ENCODE results near the gene MCC. TPM values are rescaled to one million over a fixed set of nuclear protein-coding genes. Genes with fewer than 3 reads are reported as not detected.

MCC gene
- total and polyA plus RNA-seq, 7 donors, result 1.4 to 13.8 (median 4.4) TPM

DNA sequence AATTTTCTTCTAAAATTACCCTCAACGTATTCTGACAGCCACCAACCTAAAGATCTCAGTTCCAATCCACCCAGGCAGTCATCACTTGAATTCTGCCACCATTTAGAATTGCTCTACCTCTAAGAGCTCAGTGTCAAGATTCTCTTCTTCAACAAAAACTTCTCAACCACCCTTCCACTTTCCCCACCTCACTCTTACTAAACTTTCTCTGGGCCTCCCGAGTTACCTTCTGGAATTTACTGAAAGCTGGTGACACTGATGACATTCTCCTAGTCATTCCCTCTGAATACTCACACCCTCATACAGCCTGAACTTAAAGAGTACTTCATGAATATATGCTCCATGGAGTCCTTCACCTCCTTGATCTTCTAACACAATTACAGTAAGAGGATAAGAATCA is 263.0 kb downstream of the MCC start:
- peaks cover 8% of the 10 kb centered on the region for H3K4me1 ChIP-seq
- no peaks in the 10 kb centered on the region for H3K36me3 ChIP-seq (ENCODE audit: insufficient read depth in 1 of 2, low read depth in 1 of 2)
- 78 to 89% (median 78%) methylated on average over 2 of the region's 2 CpGs for WGBS, 3 donors
- TF ChIP-seq, protein P1, sequence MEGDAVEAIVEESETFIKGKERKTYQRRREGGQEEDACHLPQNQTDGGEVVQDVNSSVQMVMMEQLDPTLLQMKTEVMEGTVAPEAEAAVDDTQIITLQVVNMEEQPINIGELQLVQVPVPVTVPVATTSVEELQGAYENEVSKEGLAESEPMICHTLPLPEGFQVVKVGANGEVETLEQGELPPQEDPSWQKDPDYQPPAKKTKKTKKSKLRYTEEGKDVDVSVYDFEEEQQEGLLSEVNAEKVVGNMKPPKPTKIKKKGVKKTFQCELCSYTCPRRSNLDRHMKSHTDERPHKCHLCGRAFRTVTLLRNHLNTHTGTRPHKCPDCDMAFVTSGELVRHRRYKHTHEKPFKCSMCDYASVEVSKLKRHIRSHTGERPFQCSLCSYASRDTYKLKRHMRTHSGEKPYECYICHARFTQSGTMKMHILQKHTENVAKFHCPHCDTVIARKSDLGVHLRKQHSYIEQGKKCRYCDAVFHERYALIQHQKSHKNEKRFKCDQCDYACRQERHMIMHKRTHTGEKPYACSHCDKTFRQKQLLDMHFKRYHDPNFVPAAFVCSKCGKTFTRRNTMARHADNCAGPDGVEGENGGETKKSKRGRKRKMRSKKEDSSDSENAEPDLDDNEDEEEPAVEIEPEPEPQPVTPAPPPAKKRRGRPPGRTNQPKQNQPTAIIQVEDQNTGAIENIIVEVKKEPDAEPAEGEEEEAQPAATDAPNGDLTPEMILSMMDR (IDR thresholded peaks at IDR 0.05), result no peak
- ATAC-seq (no peak), DNase-seq (no peak)
- no peaks in the 10 kb centered on the region for H3K9me3 ChIP-seq
- peaks cover 0 to 2% (median 0%) of the 10 kb centered on the region in 3 donors for H3K27me3 ChIP-seq (ENCODE audit: insufficient read depth in 3 of 3, low read length in 2 of 3)
- no peak overlapping the region for H3K4me3 ChIP-seq
- no peak overlapping the region for H3K27ac ChIP-seq
- intact Hi-C loops (cut with DNase I), result no loop called here

DNA sequence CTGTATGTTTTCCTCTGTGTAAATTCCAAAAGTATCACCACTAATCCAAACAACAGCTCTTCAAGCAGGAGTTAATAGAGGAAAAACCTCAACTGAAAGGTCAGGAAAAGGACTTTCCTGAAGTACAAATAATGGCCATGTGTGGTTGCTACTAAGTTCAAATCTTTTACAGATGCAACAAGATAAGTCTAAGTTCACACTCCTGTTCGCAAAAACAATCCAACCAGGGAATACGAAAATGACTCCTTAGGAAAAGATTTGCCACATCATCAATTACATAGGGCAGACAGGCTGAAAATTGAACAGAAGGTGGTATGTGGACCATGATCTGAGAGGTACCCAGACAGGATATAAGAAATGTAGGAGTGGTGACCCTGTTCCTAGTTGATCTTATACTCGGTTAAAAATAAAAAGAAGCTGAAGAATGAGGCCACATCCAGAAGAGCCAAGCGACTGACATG is 263.6 kb downstream of the MCC start:
- WGBS, 3 donors, result 60 to 72% (median 66%) methylated on average over 4 of the region's 4 CpGs
- TF ChIP-seq, protein P1 (IDR thresholded peaks at IDR 0.05), result no peak
- Histone ChIP-seq H3K4me1 (peaks cover 8% of the 10 kb centered on the region), H3K27ac (peak overlapping the region; percentile 36), H3K4me3 (no peak overlapping the region), H3K27me3 (ENCODE audit: insufficient read depth in 3 of 3, low read length in 2 of 3) (peaks cover 0 to 2% (median 0%) of the 10 kb centered on the region in 3 donors), H3K36me3 (ENCODE audit: insufficient read depth in 1 of 2, low read depth in 1 of 2) (no peaks in the 10 kb centered on the region), H3K9me3 (no peaks in the 10 kb centered on the region)
- intact Hi-C loops (cut with DNase I), result no loop called here
- no peak for ATAC-seq
- DNase-seq, result no peak

DNA sequence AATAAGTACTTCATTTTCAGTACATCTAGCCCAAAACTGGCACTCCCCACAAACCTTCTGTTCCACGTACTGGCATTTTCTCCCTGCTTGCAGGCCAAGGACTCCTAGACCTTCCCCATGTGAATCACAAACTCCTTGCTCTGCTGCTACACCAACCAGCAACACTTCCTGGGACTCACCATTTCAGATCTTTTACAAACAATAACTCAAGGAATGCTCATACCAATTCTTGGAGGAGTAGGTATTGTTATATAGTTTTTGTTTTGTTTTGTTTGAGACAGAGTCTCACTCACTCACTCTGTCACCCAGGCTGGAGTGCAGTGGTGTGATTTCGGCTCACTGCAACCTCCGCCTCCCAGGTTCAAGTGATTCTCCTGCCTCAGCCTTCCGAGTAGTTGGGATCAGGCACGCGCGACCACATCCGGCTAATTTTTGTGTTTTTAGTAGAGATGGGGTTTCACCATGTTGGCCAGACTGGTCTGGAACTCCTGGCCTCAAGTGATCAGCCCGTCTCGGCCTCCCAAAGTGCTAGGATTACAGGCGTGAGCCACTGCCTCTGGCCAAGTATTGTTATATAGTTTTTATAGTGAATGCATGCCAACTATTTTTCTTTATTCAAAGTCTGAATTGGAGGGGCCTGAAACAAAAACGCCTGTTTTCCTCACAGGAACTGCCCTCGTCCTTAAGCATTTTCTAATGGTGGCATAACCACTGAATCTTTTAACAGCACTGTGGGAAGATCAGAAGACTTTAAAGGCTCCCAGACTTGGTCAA is 264.2 kb downstream of the MCC start:
- intact Hi-C loops (cut with DNase I), result no loop called here
- Histone ChIP-seq H3K4me1 (peaks cover 13% of the 10 kb centered on the region), H3K4me3 (no peak overlapping the region), H3K27ac (peak overlapping the region; percentile 36), H3K36me3 (ENCODE audit: insufficient read depth in 1 of 2, low read depth in 1 of 2) (no peaks in the 10 kb centered on the region), H3K27me3 (ENCODE audit: insufficient read depth in 3 of 3, low read length in 2 of 3) (peaks cover 0 to 2% (median 0%) of the 10 kb centered on the region in 3 donors), H3K9me3 (no peaks in the 10 kb centered on the region)
- WGBS, 3 donors, result 60 to 66% (median 66%) methylated on average over 13 of the region's 13 CpGs
- DNase-seq, result no peak
- peak in 1 of 4 donors; percentile 39 for ATAC-seq
- TF ChIP-seq, protein P1 (IDR thresholded peaks at IDR 0.05), result no peak

DNA sequence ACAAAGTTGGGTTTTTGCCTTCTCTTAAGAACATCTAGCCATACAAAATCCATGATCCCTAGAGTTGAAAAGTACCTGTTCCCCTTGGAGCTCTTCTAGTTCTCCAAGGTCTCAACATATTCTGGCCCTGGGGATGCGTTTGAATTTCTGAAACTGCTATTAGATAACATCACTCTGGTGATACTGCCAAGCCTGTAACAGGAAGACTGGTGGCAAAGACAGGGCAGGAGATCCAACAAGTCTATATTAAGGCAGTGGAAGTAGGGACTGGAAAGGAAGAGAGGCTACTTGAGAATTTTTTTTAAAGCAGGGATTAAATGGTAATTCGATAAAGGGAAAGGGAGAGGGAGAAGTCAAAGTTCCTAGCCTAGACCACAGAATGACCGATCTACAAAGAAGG is 264.9 kb downstream of the MCC start:
- 27 to 36% (median 30%) methylated on average over 3 of the region's 3 CpGs for WGBS, 3 donors
- no peaks in the 10 kb centered on the region for H3K9me3 ChIP-seq
- peak overlapping the region; percentile 36 for H3K27ac ChIP-seq
- TF ChIP-seq, protein P1 (IDR thresholded peaks at IDR 0.05), result no peak
- peak in 2 of 4 donors; percentile 60 to 71 for ATAC-seq
- H3K4me1 ChIP-seq, result peaks cover 13% of the 10 kb centered on the region
- intact Hi-C loops (cut with DNase I), result no loop called here
- no peaks in the 10 kb centered on the region for H3K27me3 ChIP-seq (ENCODE audit: insufficient read depth in 3 of 3, low read length in 2 of 3)
- no peak for DNase-seq
- H3K4me3 ChIP-seq, result no peak overlapping the region
- H3K36me3 ChIP-seq (ENCODE audit: insufficient read depth in 1 of 2, low read depth in 1 of 2), result no peaks in the 10 kb centered on the region

All from psoas muscle (tissue), 8 donors.